IPS DF 4.7 (cell line): ENCODE measurements around the gene SLC11A1.

ENCODE experiments used
- DNase-seq: peaks from one replicate; pipeline ENCODE4 v3.0.0-alpha.2; 2013; ENCODE audit warnings: low spot score; ENCODE audit errors: extremely low read depth

The SLC11A1 gene

GRCh38 chr2:218405086-218405745, 23.1 kb downstream of the SLC11A1 start:
- DNase-seq, result no peak

- no peak for DNase-seq
Measured at GRCh38 chr2:218405746-218406208, 23.7 kb downstream of the SLC11A1 start.

GRCh38 chr2:218406209-218406948, 24.3 kb downstream of the SLC11A1 start:
- no peak for DNase-seq

GRCh38 chr2:218406949-218407618, 25.0 kb downstream of the SLC11A1 start:
- DNase-seq, result no peak

- DNase-seq, result no peak
Measured at GRCh38 chr2:218407717-218408116, 25.6 kb downstream of the SLC11A1 start.

GRCh38 chr2:218418321-218418716, 36.2 kb downstream of the SLC11A1 start:
- DNase-seq, result no peak

DNA sequence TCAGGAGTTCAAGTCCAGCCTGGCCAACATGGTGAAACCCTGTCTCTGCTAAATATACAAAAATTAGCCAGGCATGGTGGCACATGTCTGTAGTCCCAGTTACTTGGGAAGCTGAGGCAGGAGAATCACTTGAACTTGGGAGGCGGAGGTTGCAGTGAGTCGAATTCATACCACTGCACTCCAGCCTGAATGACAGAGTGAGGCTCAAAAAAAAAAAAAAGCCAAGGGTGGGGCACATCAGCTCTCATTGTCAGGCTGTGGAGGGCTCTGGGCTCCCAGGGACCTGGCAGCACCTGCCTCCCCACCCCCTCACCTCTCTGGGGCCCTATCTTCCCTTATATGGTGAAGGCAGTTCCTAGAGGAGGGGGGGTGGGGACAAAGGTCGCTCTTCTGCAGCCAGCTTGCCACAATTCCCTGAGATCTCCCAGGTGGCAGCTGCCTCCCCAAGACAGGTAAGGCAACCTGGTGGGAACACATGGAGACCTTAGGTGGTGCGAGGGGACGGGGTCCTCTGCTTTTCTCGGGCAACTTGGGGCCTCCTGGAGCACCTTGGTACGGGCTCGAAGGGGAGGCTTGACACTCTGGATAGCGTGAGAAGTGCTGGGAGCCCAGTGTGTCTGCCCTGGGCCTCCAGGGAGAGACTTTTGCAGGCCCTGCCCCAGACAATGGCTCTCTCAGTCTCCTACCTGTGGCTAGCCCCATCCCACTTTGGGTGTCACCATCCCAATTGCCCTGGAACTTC, 36.8 kb downstream of the SLC11A1 start, which contains the start of gene VIL1:
VIL1 (plus strand) TSS at position 407 of the 742 bp plus-strand sequence. CDS start 4,656 bp downstream, outside the sequence.
- DNase-seq, result no peak

DNA sequence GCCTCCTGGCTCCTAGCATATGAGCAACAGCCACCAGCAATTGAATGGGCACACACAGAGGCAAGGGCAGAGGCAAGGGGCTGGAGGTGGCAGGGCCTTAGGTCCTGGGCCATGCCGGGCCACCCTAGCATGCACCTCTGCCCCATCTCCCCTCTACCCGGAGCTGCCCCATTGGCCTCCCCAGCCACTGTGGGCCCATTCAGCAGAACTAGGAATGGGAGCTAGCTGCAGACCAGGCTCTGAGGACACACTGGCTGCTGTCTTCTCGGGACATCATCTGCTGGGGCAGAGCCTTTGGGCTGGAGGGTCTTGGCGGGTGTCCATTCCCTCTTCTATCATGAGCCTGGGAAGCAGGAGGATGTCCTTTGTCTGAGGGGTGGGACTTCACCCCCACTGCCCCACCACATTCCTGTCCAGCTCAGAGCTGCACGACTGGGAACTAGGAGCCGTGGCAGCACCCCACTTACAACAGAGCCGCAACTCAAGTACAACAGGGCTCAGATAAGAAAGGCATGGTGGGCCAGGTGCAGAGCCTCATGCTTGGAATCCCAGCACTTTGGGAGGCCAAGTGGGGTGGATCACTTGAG, 37.6 kb downstream of the SLC11A1 start:
- no peak for DNase-seq

DNA sequence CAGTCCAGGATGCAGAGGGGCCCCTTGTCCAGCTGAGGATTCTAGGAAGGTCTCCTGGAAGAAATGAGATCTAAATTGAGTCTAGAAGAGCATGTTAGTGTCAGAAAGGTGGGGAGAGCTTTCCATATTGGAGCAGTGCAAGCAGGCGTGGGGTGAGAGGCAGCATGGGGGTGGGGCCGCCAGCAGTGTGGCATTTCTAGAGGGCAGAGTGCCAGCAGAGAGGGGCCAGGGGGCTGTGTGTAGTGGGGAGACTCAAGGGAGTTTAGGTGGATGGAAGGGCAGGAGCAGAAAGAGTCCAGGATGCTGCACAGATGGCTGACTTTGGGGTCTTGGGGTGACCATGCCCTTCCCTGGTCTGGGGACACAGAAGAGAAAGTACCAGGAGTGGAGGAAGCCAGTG, 39.0 kb downstream of the SLC11A1 start:
- no peak for DNase-seq

- no peak for DNase-seq
Measured at GRCh38 chr2:218422403-218423086, 40.5 kb downstream of the SLC11A1 start.

DNA sequence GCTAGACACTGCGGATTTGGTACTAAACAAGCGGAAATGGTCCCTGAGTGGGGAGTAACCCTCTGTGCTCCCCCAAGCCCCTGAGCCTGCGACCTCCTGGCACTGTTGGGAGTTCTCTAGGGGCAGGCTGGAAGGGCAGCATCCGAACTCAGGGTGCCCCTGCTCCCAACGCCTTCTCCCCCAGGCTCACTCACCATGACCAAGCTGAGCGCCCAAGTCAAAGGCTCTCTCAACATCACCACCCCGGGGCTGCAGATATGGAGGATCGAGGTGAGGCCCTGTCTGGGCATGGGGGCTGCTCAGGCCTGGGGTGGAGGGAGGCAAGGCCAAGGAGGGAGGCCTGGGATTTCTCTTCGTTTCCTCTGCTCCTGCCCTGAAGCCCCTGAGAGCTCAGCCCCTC, 41.5 kb downstream of the SLC11A1 start:
- no peak for DNase-seq

- no peak for DNase-seq
Measured at GRCh38 chr2:218425531-218425930, 43.5 kb downstream of the SLC11A1 start.

GRCh38 chr2:218427741-218428140, 45.7 kb downstream of the SLC11A1 start:
- no peak for DNase-seq

GRCh38 chr2:218428846-218429558, 46.9 kb downstream of the SLC11A1 start:
- no peak for DNase-seq

- no peak for DNase-seq
Measured at GRCh38 chr2:218429911-218430692, 48.0 kb downstream of the SLC11A1 start.

GRCh38 chr2:218430721-218431120, 48.6 kb downstream of the SLC11A1 start:
- no peak for DNase-seq

DNA sequence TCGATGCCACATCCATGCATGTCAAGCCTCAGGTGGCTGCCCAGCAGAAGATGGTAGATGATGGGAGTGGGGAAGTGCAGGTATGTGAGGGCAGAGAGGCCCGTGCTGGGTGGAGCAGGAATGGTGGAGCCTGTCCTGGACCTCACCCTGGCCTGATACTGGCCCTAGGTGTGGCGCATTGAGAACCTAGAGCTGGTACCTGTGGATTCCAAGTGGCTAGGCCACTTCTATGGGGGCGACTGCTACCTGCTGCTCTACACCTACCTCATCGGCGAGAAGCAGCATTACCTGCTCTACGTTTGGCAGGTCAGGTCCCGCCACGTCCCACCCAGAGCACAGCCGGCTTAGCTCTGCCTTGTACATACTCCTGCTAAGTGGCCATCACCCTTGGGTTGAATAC, 49.8 kb downstream of the SLC11A1 start:
- DNase-seq, result no peak

DNA sequence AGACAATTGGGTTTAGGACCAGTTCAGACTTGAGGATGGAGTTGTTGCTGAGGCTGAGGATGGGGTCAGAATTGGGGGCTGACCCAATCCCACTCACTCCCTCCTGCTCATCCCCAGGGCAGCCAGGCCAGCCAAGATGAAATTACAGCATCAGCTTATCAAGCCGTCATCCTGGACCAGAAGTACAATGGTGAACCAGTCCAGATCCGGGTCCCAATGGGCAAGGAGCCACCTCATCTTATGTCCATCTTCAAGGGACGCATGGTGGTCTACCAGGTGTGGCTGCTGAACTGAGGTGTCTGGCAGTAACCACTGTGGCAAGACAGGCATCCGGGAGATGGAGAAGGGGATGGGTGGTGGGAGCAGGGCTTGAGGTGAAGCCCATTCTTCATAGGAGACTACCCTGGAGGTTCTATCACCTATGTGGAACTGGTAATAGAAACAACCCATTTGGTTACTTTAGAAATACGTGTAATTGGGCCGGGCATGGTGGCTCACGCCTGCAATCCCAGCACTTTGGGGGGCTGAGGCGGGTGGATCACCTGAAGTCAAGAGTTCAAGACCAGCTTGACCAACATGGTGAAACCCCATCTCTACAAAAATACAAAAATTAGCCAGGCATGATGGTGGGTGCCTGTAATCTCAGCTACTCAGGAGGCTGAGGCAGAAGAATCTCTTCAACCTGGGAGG, 50.7 kb downstream of the SLC11A1 start:
- no peak for DNase-seq

DNA sequence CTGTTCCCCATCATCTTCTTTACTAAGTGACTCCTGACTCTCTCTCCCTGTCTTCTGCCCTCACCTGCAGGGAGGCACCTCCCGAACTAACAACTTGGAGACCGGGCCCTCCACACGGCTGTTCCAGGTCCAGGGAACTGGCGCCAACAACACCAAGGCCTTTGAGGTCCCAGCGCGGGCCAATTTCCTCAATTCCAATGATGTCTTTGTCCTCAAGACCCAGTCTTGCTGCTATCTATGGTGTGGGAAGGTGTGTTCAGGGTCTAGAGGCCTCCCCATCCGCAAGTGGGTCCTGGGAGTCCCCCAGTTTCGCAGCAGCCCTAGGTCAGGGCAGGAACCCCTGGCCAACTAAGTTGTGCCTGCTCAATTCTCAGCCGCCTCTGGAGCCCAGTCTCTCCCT, 52.4 kb downstream of the SLC11A1 start:
- no peak for DNase-seq
